Subcutaneous abdominal adipose tissue (tissue), 5 donors: ENCODE measurements around the gene TMCC2.
A peak's percentile ranks its signal among the peaks of the same experiment; 100 is the strongest.

Source experiments
- H3K27ac ChIP-seq: one replicate; pipeline ENCODE4 v1.7.0; 2013; ENCODE audit warnings: low read depth, mild to moderate bottlenecking, inconsistent platforms, low read length, moderate library complexity
- H3K27me3 ChIP-seq, 5 donors: one replicate each; pipeline ENCODE4 v1.7.0; 2013; ENCODE audit warnings: low read length in 5 of 5, inconsistent platforms in 1 of 5; ENCODE audit not compliant: control insufficient read depth in 5 of 5, insufficient read depth in 4 of 5
- H3K36me3 ChIP-seq, 5 donors: one replicate each; pipeline ENCODE4 v1.7.0; 2013; ENCODE audit warnings: low read length in 5 of 5; ENCODE audit not compliant: control insufficient read depth in 5 of 5, insufficient read depth in 5 of 5
- H3K4me1 ChIP-seq, 5 donors: one replicate each; pipeline ENCODE4 v1.7.0; 2013; ENCODE audit warnings: low read length in 5 of 5, mild to moderate bottlenecking in 3 of 5, moderate library complexity in 1 of 5; ENCODE audit not compliant: control insufficient read depth in 5 of 5, insufficient read depth in 5 of 5
- H3K4me3 ChIP-seq, 5 donors: one replicate each; pipeline ENCODE4 v1.7.0; 2013; ENCODE audit warnings: low read length in 5 of 5, low read depth in 1 of 5
- H3K9ac ChIP-seq, 5 donors: one replicate each; pipeline ENCODE4 v1.7.0; 2013; ENCODE audit warnings: low read length in 5 of 5, mild to moderate bottlenecking in 4 of 5, moderate library complexity in 3 of 5
- H3K9me3 ChIP-seq, 5 donors: one replicate each; pipeline ENCODE4 v1.7.0; 2013; ENCODE audit warnings: low read length in 5 of 5; ENCODE audit not compliant: control insufficient read depth in 5 of 5
- donor health status: healthy.
- donor health status: healthy.
- donor health status: healthy.
- donor health status: healthy.
- donor health status: healthy.

Gene TMCC2

DNA sequence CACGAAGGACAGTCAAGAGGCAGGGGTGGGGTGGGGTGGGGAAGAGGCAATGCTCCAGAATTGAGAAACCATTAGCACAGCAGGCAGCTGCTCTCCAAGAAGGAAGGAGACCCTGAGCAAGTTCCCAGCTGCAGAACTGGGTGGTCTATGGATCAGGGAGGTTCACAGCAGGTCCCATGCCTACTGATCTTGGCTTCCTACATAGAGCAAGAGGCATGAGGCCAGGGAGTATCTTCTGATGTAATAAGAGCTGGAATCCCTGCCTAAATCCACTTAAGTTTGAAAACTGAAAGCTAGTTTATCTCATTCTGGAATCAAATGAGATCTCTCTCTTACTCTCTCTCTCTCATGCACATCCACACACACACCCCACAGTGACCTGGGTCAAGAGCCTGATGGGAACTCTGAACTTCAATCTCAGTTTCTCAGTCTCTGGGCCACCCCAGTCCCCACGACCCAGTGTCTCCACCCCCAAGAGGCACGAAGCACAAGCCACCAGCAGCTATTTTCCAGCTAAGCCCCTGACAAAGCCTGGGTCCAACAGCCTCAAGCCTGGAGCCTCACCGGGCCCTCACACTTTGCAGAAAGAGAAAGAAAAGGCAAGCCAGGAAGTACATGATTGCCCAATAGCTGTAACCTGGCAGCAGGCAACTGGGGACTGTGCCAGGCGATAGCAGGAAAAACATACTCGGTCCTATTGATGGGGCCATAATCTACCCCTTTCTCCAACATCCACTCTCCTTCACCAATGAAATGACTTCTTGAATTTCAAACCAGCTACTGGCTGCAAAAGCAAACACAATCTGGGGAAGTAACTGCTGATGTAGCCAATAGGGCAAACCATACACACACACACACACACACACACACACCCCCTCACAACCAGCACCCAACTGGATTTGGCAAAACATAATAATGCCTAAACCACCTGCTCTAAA is 91.6 kb downstream of the TMCC2 start:
- Histone ChIP-seq H3K4me1 (peaks cover 7 to 60% (median 51%) of the 10 kb centered on the region in 5 donors), H3K9ac (peak overlapping the region in 2 of 5 donors; percentile 21 to 35), H3K4me3 (peak overlapping the region; percentile 19 to 39 (median 25)), H3K27me3 (no peaks in the 10 kb centered on the region), H3K9me3 (no peaks in the 10 kb centered on the region), H3K27ac (no peak overlapping the region), H3K36me3 (no peaks in the 10 kb centered on the region)

- H3K36me3 ChIP-seq, result no peaks in the 10 kb centered on the region
- H3K27ac ChIP-seq, result peak within 1 kb of the TSS; percentile 65
- H3K9me3 ChIP-seq, result no peaks in the 10 kb centered on the region
- peak within 1 kb of the TSS in 4 of 5 donors; percentile 80 to 86 (median 83) for H3K9ac ChIP-seq
- H3K4me1 ChIP-seq, result peaks cover 7 to 60% (median 45%) of the 10 kb centered on the region in 5 donors
- peak within 1 kb of the TSS; percentile 77 to 93 (median 82) for H3K4me3 ChIP-seq
- H3K27me3 ChIP-seq, result no peaks in the 10 kb centered on the region
Observed at GRCh38 chr1:205321162-205321958, 93.6 kb downstream of the TMCC2 start, which contains the start of gene NUAK2. NUAK2 (minus strand) TSS chr1:205321745; CDS start chr1:205321628, 117 bp downstream.

- no peaks in the 10 kb centered on the region for H3K9me3 ChIP-seq
- H3K9ac ChIP-seq, result peak overlapping the region in 2 of 5 donors; percentile 85 to 86
- peak overlapping the region; percentile 45 to 93 (median 82) for H3K4me3 ChIP-seq
- peaks cover 7 to 56% (median 42%) of the 10 kb centered on the region in 5 donors for H3K4me1 ChIP-seq
- peak overlapping the region; percentile 65 for H3K27ac ChIP-seq
- no peaks in the 10 kb centered on the region for H3K36me3 ChIP-seq
- peaks cover 0 to 4% (median 0%) of the 10 kb centered on the region in 5 donors for H3K27me3 ChIP-seq
Observed at GRCh38 chr1:205321959-205322283, 94.2 kb downstream of the TMCC2 start.
